Head of caudate nucleus (tissue), 42 donors: ENCODE results near the gene GSG1L.
"Not testable (repeated sequence)": the region's sequence is repeated elsewhere in the genome, so short reads cannot be mapped to it uniquely, and the experiment has no call there.

Experiments used
- DNase-seq, 42 donors: peaks; one replicate each; pipeline versions ENCODE4 v3.0.0 to v3.0.0-alpha.2; 2020 to 2021; ENCODE audit warnings: mixed read lengths in 7 of 42
- intact Hi-C: fragments of 100-400 bp; cut with DNase I; formaldehyde crosslinking; loops from one replicate; pipeline ENCODE4 v1.15.0; 2022

GSG1L gene

GRCh38 chr16:27972500-27972899 lies 91.0 kb downstream of the GSG1L start:
- DNase-seq, result peak in 38 of 42 donors; percentile 9 to 76 (median 43)
- intact Hi-C loops, result no loop called here

GRCh38 chr16:27969574-27969973 lies 93.9 kb downstream of the GSG1L start:
- intact Hi-C loops, result no loop called here
- DNase-seq, result no peak

GRCh38 chr16:27967169-27967568 lies 96.3 kb downstream of the GSG1L start:
- no peak for DNase-seq
- intact Hi-C loops, result no loop called here

- no peak for DNase-seq
- intact Hi-C loops, result no loop called here
Observed at GRCh38 chr16:27966756-27967155, 96.8 kb downstream of the GSG1L start.

GRCh38 chr16:27965801-27966200 lies 97.7 kb downstream of the GSG1L start:
- no peak for DNase-seq
- intact Hi-C loops, result no loop called here

- intact Hi-C loops, result no loop called here
- no peak for DNase-seq
Observed at GRCh38 chr16:27963471-27963965, 100.0 kb downstream of the GSG1L start.

- intact Hi-C loops, result no loop called here
- no peak for DNase-seq
Observed at GRCh38 chr16:27962197-27962596, 101.3 kb downstream of the GSG1L start.

GRCh38 chr16:27961296-27961620 lies 102.3 kb downstream of the GSG1L start:
- intact Hi-C loops, result no loop called here
- DNase-seq, result no peak

- no peak for DNase-seq
- intact Hi-C loops, result no loop called here
Observed at GRCh38 chr16:27960619-27961295, 102.8 kb downstream of the GSG1L start.

- intact Hi-C loops, result no loop called here
- DNase-seq, result no peak
Observed at GRCh38 chr16:27959914-27960313, 103.6 kb downstream of the GSG1L start.

- no peak for DNase-seq
- intact Hi-C loops, result no loop called here
Observed at GRCh38 chr16:27954191-27954590, 109.3 kb downstream of the GSG1L start.

- intact Hi-C loops, result no loop called here
- DNase-seq, result no peak
Observed at GRCh38 chr16:27952811-27953210, 110.7 kb downstream of the GSG1L start.

GRCh38 chr16:27951489-27952120 lies 111.9 kb downstream of the GSG1L start:
- DNase-seq, result peak in 5 of 42 donors; percentile 9 to 49 (median 10)
- intact Hi-C loops, result no loop called here

GRCh38 chr16:27950206-27950887 lies 113.2 kb downstream of the GSG1L start:
- intact Hi-C loops, result no loop called here
- no peak for DNase-seq

GRCh38 chr16:27947696-27948095 lies 115.8 kb downstream of the GSG1L start:
- no peak for DNase-seq

GRCh38 chr16:27945233-27945973 lies 118.1 kb downstream of the GSG1L start:
- DNase-seq, result no peak
- intact Hi-C loops, result no loop called here

More at GRCh38 chr16:27947696-27948095, 115.8 kb downstream of the GSG1L start:
- intact Hi-C loops, result no loop called here

- intact Hi-C loops, result no loop called here
- no peak for DNase-seq
Observed at GRCh38 chr16:27943766-27944165, 119.7 kb downstream of the GSG1L start.

GRCh38 chr16:27942071-27942470 lies 121.4 kb downstream of the GSG1L start:
- intact Hi-C loops, DNase-seq: not testable (repeated sequence)

- DNase-seq, result no peak
- intact Hi-C loops, result no loop called here
Observed at GRCh38 chr16:27935076-27935475, 128.4 kb downstream of the GSG1L start.
